ENCODE measurements around the gene VPS37C. TPM values are rescaled to one million over a fixed set of nuclear protein-coding genes. Genes with fewer than 3 reads are reported as not detected.

The VPS37C gene
- total RNA-seq, 4 donors from 2014 or later, result 12.6 to 23.5 (median 18.0) TPM

- 77 to 95% methylated on average over 2 to 4 of the region's 4 CpGs for WGBS, 2 donors
Observed at GRCh38 chr11:61198948-61199523, 37.8 kb upstream of the VPS37C start.

DNA sequence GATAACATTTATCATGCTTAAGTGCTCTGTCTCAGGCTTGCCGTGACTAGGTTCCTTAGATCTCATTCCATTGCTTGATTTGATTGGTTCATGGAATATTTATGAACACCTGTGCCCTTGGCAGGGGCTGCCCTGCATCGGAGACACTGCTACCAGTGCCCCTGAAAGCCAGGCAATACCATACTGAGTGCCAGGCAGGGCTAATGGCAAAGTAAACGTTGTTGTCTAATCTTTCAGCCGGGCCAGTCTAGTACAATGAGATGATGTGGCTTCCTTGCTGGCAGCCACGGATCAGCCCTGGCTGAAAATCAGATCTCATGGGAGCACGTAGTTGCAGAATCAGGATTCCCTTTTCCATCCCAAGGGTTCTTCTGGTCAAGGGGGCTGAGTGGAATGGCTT is 37.1 kb upstream of the VPS37C start:
- TF ChIP-seq CTCF (IDR thresholded peaks at IDR 0.05) (no peak), POLR2A (IDR thresholded peaks at IDR 0.05) (no peak)
- Histone ChIP-seq H3K36me3 (no peaks in the 10 kb centered on the region), H3K4me1 (no peaks in the 10 kb centered on the region), H3K4me3 (no peak overlapping the region), H3K9me3 (peaks cover 0 to 6% (median 0%) of the 10 kb centered on the region in 3 donors), H3K27me3 (peaks cover 0 to 30% (median 0%) of the 10 kb centered on the region in 4 donors), H3K27ac (no peak overlapping the region)
- WGBS, 2 donors, result 41 to 63% methylated on average over 2 to 4 of the region's 6 CpGs
- intact Hi-C loops (cut with DNase I), result no loop called here
- DNase-seq, result no peak

More at GRCh38 chr11:61198948-61199523, 37.8 kb upstream of the VPS37C start:
- no peaks in the 10 kb centered on the region for H3K36me3 ChIP-seq
- peaks cover 0 to 27% (median 0%) of the 10 kb centered on the region in 4 donors for H3K27me3 ChIP-seq
- TF ChIP-seq CTCF (IDR thresholded peaks at IDR 0.05) (no peak), POLR2A (IDR thresholded peaks at IDR 0.05) (no peak)
- H3K4me1 ChIP-seq, result no peaks in the 10 kb centered on the region
- peaks cover 0 to 6% (median 0%) of the 10 kb centered on the region in 3 donors for H3K9me3 ChIP-seq
- intact Hi-C loops (cut with DNase I), result no loop called here
- H3K4me3 ChIP-seq, result no peak overlapping the region
- no peak for DNase-seq
- no peak overlapping the region for H3K27ac ChIP-seq

DNA sequence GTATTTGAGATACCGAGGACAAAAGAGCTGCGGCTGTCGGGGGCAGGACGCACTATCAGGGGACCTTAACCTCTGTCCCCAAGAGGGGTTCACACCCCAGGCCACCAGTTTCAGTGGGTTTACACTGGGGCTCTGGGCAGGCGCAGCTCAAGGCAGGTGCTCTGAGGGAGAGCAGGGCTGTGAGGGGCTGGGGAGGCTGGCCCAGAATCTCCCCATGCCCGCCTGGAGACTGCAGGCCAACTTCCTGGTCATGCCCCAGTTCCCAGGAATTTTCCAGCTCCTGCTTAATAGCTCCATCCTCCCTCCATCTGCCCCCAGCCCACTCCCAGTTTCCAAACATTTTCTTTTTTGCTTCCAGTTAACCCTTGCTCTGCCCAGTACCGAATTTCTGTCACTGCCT is 34.5 kb upstream of the VPS37C start:
- no peak overlapping the region for H3K27ac ChIP-seq
- no peaks in the 10 kb centered on the region for H3K36me3 ChIP-seq
- no peak overlapping the region for H3K4me3 ChIP-seq
- peaks cover 0 to 43% (median 0%) of the 10 kb centered on the region in 4 donors for H3K27me3 ChIP-seq
- H3K9me3 ChIP-seq, result peaks cover 0 to 6% (median 0%) of the 10 kb centered on the region in 3 donors
- no peaks in the 10 kb centered on the region for H3K4me1 ChIP-seq
- intact Hi-C loops (cut with DNase I), result no loop called here
- TF ChIP-seq CTCF (IDR thresholded peaks at IDR 0.05) (no peak), POLR2A (IDR thresholded peaks at IDR 0.05) (no peak)
- DNase-seq, result no peak
- 73 to 80% methylated on average over 1 to 6 of the region's 7 CpGs for WGBS, 2 donors

DNA sequence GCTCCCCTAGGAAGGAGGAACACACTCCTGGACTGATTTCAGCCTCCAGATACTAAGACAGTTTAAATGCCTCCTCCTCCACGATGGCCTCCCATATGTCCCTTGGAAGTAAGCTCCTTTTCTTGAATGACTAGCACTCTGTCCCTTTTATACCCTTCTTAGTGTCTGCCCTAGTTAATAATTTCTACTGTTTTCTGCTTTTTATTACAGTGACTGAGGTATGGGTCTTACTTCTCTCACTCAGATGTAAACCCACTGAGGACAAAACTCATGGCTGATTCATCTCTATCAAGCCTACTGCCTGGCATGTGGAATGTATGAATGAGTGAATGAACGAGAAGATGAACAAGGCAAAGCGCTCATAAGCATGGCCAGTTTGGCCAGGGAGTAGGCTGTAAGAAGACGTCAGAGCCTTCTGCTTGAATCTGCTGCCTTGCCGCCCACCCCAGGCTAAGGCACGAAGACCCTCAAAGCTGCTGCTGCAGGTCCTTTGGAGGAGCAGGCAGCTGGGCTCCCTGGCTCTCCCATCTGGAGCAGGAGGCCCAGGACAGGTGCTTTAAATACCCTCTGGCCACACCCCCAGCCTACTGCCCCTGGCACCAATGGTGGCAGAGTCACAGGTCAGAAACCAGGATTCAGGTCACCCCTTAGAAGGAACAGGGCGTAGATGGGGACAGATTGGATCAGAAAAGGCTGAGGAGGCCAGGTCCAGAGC is 33.9 kb upstream of the VPS37C start:
- Histone ChIP-seq H3K4me3 (no peak overlapping the region), H3K27me3 (peaks cover 0 to 48% (median 0%) of the 10 kb centered on the region in 4 donors), H3K9me3 (peaks cover 0 to 6% (median 0%) of the 10 kb centered on the region in 3 donors), H3K27ac (no peak overlapping the region), H3K4me1 (no peaks in the 10 kb centered on the region), H3K36me3 (no peaks in the 10 kb centered on the region)
- intact Hi-C loops (cut with DNase I), result no loop called here
- 73 to 80% methylated on average over 6 to 7 of the region's 7 CpGs for WGBS, 2 donors
- TF ChIP-seq CTCF (IDR thresholded peaks at IDR 0.05), result no peak
- no peak for TF ChIP-seq POLR2A (IDR thresholded peaks at IDR 0.05)
- no peak for DNase-seq

DNA sequence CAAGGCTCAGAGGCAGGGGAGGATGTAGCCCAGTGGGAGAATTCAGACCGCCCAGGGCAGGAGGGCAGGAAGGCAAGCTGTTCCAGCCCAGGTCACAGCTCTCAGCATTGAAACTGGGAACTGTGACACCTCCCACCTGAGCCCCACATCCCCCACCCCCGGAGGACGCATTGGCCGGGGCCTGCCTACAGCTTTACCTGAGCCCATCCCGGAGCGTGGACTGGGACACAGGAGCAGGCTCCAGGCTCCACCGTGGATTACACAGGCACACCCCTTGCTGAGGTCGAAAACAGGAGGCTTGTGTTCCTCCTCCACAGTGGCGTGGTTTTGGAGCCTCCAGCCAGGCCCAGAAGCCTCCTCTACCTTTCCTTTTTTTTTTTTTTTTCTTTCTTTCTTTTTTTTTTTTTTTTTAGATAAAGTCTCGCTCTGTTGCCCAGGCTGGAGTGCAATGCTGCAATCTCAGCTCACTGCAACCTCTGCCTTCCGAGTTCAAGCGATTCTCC is 33.0 kb upstream of the VPS37C start:
- no peak overlapping the region for H3K4me3 ChIP-seq
- H3K4me1 ChIP-seq, result no peaks in the 10 kb centered on the region
- TF ChIP-seq CTCF (IDR thresholded peaks at IDR 0.05) (no peak), POLR2A (IDR thresholded peaks at IDR 0.05) (no peak)
- H3K9me3 ChIP-seq, result peaks cover 0 to 5% (median 0%) of the 10 kb centered on the region in 3 donors
- intact Hi-C loops (cut with DNase I), result no loop called here
- H3K36me3 ChIP-seq, result no peaks in the 10 kb centered on the region
- no peak overlapping the region for H3K27ac ChIP-seq
- H3K27me3 ChIP-seq, result peaks cover 0 to 45% (median 0%) of the 10 kb centered on the region in 4 donors
- no peak for DNase-seq
- WGBS, 2 donors, result 43 to 64% methylated on average over 4 to 10 of the region's 12 CpGs

Measured in esophagus squamous epithelium (tissue), 5 donors.